Adrenal gland (tissue), 12 donors: ENCODE data around the gene SLC38A2. TPM values are rescaled to one million over a fixed set of nuclear protein-coding genes. Genes with fewer than 3 reads are reported as not detected.

Experiments
- DNase-seq, 7 donors: peaks; one replicate each; pipeline ENCODE4 v3.0.0-alpha.2; 2019 to 2020
- H3K27ac ChIP-seq, 5 donors: fragments of 200-600 bp; sonication (generic) in 4 of 5; 1 replicate in 3 of 5; 2 replicates in 2 of 5; pipeline versions ENCODE4 v1.5.1 to v1.8.0; 2016 to 2020; ENCODE audit warnings: mild to moderate bottlenecking in 1 of 5
- H3K27me3 ChIP-seq: fragments of 200-600 bp; 2 replicates; pipeline ENCODE4 v1.8.0; 2021
- H3K36me3 ChIP-seq, 2 donors: fragments of 200-600 bp; replicated peaks in 1 of 2; 1 replicate in 1 of 2; 2 replicates in 1 of 2; pipeline versions ENCODE4 v1.5.1 to v1.8.0; 2018 to 2022
- H3K4me1 ChIP-seq, 2 donors: fragments of 200-600 bp; replicated peaks in 1 of 2; 1 replicate in 1 of 2; 2 replicates in 1 of 2; pipeline versions ENCODE4 v1.5.1 to v1.8.0; 2018 to 2021
- H3K4me3 ChIP-seq, 4 donors: fragments of 200-600 bp; sonication (generic) in 3 of 4; one replicate each; pipeline ENCODE4 v1.5.1; 2016 to 2018
- H3K9me3 ChIP-seq, 3 donors: fragments of 200-600 bp; sonication (generic) in 1 of 3; replicated peaks in 1 of 3; 1 replicate in 2 of 3; 2 replicates in 1 of 3; pipeline versions ENCODE4 v1.5.1 to v1.8.0; 2016 to 2021
- POLR2A ChIP-seq, 2 donors: fragments of 450-650 bp; IDR thresholded peaks; one replicate each; pipeline ENCODE4 v1.6.1; 2017; ENCODE audit warnings: antibody characterized with exemption in 2 of 2, mild to moderate bottlenecking in 2 of 2, moderate library complexity in 1 of 2
- WGBS, 4 donors: extraction: QIAGEN DNeasy Blood & Tissue Kit in 2 of 4; methylation state at CpG; one replicate each; pipeline versions ENCODE4 v1.1.5 to v1.1.7; 2013 to 2017; 5-methylcytosine and 5-hydroxymethylcytosine counted together
- intact Hi-C, 2 donors: fragments of 100-400 bp; cut with DNase I; formaldehyde crosslinking; loops; one replicate each; pipeline versions ENCODE4 v1.14.1 to v1.15.0; 2022 to 2023
- polyA plus RNA-seq, 3 donors: library from polyadenylated mRNA; stranded (reverse); fragments of 200-250 nt in 2 of 3; fragments of 350-450 nt in 1 of 3; fragmentation: Illumina TruSeq in 1 of 3; extraction: RNeasy Lipid Tissue Mini Kit (QIAGEN cat#74804) in 1 of 3; gene quantifications; one replicate each; pipeline ENCODE4 v1.2.3, GENCODE V29; 2013 to 2014
- total RNA-seq, 9 donors: library from RNA; depleted of rRNA in 4 of 9; stranded (reverse); fragments of >200 nt in 4 of 9; fragments of 120-200 nt in 1 of 9; fragmentation: NEBNext Ultra II Directional in 1 of 9; extraction: Animal tissue kit (Norgen Biotek cat#: 25700) in 1 of 9; gene quantifications; one replicate each; pipeline versions ENCODE4 v1.1.0 to v1.2.4, GENCODE V29; 2013 to 2023
- TF ChIP-seq, protein P1 (sequence below), 6 experiments: fragments of 450-650 bp in 4 of 6; fragments of 200-600 bp in 2 of 6; sonication (generic) in 1 of 6; IDR thresholded peaks; 1 replicate in 5 of 6; 2 replicates in 1 of 6; pipeline versions ENCODE4 v1.5.1 to v1.8.0; 2016 to 2021; ENCODE audit warnings: antibody characterized with exemption in 6 of 6, mild to moderate bottlenecking in 2 of 6, moderate library complexity in 1 of 6
- donor health status: healthy with polysubstance abuse.
- donor health status: Bipolar disorder and iron deficiency.
- donor health status: DM: yes; HTN: yes; CAD: no.
- donor health status: DM: no; HTN: no; CAD: no.
- donor health status: DM: no; HTN: no; CAD: no.
- donor health status: DM: yes; HTN: yes; CAD: no.

The SLC38A2 gene
- total and polyA plus RNA-seq, 12 donors: 94.6 to 948 (median 280) TPM

DNA sequence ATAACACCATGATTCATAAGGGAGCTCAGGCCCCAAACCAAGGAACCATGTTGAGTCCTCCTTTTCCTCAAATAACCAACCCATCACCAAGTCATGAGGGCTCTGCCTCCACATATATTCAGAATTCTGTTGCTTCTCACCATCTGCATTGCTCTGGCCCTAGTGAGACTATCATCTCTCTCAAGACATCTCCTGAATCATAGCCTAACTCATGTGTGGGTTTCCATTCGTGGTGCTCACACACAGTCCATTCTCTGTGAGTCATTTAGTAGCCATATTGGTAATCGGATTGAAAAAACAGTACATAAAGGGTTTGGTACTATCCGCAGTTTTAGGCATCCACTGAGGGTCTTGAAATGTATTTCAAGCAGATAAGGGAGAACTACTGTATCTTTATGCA lies 5.1 kb upstream of the SLC38A2 start:
- peaks cover 8 to 13% of the 10 kb centered on the region in 2 donors for H3K4me1 ChIP-seq
- no peaks in the 10 kb centered on the region for H3K27me3 ChIP-seq
- TF ChIP-seq POLR2A (IDR thresholded peaks at IDR 0.05): no peak
- TF ChIP-seq, protein P1, sequence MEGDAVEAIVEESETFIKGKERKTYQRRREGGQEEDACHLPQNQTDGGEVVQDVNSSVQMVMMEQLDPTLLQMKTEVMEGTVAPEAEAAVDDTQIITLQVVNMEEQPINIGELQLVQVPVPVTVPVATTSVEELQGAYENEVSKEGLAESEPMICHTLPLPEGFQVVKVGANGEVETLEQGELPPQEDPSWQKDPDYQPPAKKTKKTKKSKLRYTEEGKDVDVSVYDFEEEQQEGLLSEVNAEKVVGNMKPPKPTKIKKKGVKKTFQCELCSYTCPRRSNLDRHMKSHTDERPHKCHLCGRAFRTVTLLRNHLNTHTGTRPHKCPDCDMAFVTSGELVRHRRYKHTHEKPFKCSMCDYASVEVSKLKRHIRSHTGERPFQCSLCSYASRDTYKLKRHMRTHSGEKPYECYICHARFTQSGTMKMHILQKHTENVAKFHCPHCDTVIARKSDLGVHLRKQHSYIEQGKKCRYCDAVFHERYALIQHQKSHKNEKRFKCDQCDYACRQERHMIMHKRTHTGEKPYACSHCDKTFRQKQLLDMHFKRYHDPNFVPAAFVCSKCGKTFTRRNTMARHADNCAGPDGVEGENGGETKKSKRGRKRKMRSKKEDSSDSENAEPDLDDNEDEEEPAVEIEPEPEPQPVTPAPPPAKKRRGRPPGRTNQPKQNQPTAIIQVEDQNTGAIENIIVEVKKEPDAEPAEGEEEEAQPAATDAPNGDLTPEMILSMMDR (IDR thresholded peaks at IDR 0.05): no peak
- 64 to 75% (median 71%) methylated on average over 3 of the region's 3 CpGs for WGBS, 4 donors
- H3K4me3 ChIP-seq: no peak overlapping the region
- H3K27ac ChIP-seq: no peak overlapping the region
- H3K9me3 ChIP-seq: no peaks in the 10 kb centered on the region
- H3K36me3 ChIP-seq: no peaks in the 10 kb centered on the region
- DNase-seq: no peak
- intact Hi-C loops: loop anchor here in 1 of 2 donors (10.0 kb wide), 2 partner anchors 107 to 187 kb away; no protein-coding TSS in a partner anchor

DNA sequence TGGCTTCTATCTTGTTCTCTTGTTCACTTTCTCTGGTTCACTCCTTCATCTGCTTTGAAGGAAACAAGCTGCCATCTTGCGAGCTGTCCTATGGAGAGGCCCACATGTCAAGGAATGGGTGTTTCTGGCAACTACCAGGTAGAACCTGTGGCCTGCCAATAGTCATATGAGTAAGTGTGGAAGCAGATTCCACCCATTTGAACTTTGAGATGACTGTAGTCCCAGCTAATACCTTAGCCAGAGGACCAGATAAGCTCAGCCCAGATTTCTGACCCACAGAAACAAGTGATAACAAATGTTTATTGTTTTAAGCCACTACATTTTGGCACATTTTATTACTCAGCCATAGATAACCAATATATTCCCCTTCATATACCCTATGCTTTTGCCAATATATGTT lies 4.0 kb upstream of the SLC38A2 start:
- Histone ChIP-seq H3K27ac (no peak overlapping the region), H3K9me3 (no peaks in the 10 kb centered on the region), H3K4me1 (peaks cover 0 to 6% of the 10 kb centered on the region in 2 donors), H3K4me3 (no peak overlapping the region), H3K36me3 (no peaks in the 10 kb centered on the region), H3K27me3 (no peaks in the 10 kb centered on the region)
- DNase-seq: no peak
- 98 to 100% (median 100%) methylated on average over 1 of the region's 1 CpG for WGBS, 4 donors
- intact Hi-C loops: loop anchor here in 1 of 2 donors (10.0 kb wide), 2 partner anchors 108 to 188 kb away; no protein-coding TSS in a partner anchor
- TF ChIP-seq, protein P1 (IDR thresholded peaks at IDR 0.05): no peak
- no peak for TF ChIP-seq POLR2A (IDR thresholded peaks at IDR 0.05)

DNA sequence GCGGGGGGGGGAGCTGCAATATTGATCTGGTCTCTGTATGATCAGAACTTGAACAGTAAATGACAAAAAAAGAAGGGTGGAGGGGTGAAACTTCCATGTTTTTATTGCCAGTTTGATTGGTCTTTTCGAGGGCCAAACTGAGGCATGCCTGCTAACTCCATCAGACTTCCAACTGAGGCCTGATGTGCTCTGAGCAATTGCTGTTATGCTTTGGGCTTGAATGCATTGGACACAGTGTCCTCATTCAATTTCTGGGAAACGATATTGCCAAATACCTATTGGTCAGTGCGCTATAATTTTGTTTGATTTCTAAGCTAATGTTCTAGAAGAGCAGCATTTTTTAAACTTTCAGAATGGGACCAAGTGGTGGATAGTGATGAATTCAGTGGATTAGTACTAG lies 2.1 kb upstream of the SLC38A2 start:
- WGBS, 4 donors: 91 to 99% (median 97%) methylated on average over 4 of the region's 4 CpGs
- Histone ChIP-seq H3K27me3 (no peaks in the 10 kb centered on the region), H3K4me1 (peaks cover 3 to 14% of the 10 kb centered on the region in 2 donors), H3K4me3 (no peak overlapping the region), H3K9me3 (no peaks in the 10 kb centered on the region), H3K36me3 (peaks cover 0 to 14% of the 10 kb centered on the region in 2 donors), H3K27ac (no peak overlapping the region)
- TF ChIP-seq, protein P1 (IDR thresholded peaks at IDR 0.05): no peak
- TF ChIP-seq POLR2A (IDR thresholded peaks at IDR 0.05): no peak
- intact Hi-C loops: loop anchor here in 1 of 2 donors (5.0 to 10.0 kb wide), 3 partner anchors 110 to 288 kb away; no protein-coding TSS in a partner anchor
- no peak for DNase-seq

DNA sequence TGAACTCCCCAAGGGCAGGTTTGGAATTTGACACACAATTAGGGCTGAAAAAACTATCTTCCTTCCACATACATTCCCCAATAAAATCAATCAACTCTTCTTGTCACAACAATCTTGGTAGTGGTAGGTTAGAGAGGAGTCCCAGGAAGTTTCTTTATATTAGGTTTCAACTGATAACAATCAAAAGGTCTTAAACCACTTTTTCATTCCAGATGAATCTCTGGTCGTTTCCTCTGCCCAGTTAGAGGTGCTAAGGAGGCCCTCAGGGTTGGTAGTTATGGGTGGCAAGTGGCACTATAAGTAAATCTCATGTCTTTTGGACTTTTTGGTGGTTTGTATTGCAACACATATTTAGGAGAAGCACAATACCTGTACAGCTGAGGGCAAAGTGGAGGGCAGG lies 1.7 kb upstream of the SLC38A2 start:
- intact Hi-C loops: loop anchor here in 1 of 2 donors (5.0 to 10.0 kb wide), 3 partner anchors 110 to 288 kb away; no protein-coding TSS in a partner anchor
- TF ChIP-seq, protein P1 (IDR thresholded peaks at IDR 0.05): no peak
- no peak for TF ChIP-seq POLR2A (IDR thresholded peaks at IDR 0.05)
- Histone ChIP-seq H3K36me3 (peaks cover 0 to 18% of the 10 kb centered on the region in 2 donors), H3K4me3 (no peak overlapping the region), H3K27me3 (no peaks in the 10 kb centered on the region), H3K4me1 (peaks cover 7 to 18% of the 10 kb centered on the region in 2 donors), H3K9me3 (no peaks in the 10 kb centered on the region), H3K27ac (no peak overlapping the region)
- WGBS, 4 donors: 63 to 85% (median 72%) methylated on average over 1 of the region's 1 CpG
- no peak for DNase-seq
